ENCODE data around the gene GSTA1.
"Not testable (repeated sequence)": the region's sequence is repeated elsewhere in the genome, so short reads cannot be mapped to it uniquely, and the experiment has no call there.

Gene GSTA1

DNA sequence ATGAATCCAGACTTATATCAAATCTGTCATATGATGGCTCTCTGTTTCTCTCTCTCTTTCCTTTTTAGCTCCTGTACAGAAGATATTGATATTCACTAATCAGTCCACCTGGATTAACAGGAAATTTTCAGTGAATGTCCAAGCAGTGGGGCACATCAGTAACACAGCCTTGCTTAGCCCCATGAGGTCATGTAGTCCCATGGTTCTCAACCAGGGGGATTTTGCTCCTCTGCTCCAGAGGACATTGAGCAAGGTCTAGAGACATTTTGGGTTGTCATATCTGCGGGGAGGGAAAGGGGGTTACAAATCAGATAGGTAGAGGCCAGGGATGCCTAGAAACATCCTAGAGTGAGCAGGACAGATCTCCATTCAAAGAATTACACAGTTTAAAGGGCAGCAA is 810 bp downstream of the GSTA1 start:
- no peak for DNase-seq

DNA sequence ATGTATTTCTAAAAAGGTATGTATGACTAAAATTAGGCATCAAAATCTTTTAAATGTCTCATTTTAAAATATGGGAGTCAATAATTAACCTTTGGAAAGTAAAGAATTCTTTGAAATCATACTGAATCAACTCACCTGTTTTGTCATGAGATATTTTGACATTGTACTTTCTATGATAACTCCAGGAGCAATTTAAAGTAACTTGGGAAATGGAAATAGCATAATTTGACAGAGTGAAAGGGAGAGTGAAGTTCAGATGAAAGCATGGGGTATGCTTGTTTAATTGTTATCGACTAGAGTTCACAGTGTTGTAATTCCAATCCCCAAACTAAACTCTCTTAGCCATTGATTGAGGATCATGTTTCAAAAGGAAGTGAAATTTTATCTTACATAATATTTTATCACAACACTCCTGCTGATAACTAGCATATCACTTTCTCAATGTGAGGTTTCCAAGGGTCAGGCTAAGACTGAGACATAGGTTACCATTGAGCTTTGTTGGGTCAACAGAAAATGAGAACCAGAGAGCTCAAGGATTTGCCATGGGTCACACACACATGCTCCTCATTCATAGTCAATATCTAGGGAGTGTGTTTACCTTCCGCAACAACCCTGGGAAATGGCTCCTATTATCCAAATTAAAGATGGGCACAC is 2.3 kb downstream of the GSTA1 start:
- no peak for DNase-seq

DNA sequence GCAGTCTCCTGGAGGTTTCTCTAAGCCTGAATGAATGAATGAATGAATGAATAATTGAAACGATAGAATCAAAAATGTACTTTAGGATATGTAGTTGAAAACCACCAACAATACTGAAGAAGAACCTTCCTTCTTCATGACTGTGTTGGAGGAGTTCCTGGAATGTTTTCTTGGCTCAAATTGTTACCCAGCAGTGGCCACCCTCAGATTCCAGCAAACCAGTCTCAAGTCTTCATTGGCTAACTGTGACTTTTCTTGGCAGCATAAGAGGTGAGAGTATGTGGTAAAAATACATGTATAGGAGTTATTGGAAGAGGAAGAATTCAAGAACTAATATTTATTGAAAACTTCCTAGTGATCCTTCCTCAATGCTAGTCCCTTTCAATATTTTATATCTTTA is 4.3 kb downstream of the GSTA1 start:
- DNase-seq, result not testable (repeated sequence)

DNA sequence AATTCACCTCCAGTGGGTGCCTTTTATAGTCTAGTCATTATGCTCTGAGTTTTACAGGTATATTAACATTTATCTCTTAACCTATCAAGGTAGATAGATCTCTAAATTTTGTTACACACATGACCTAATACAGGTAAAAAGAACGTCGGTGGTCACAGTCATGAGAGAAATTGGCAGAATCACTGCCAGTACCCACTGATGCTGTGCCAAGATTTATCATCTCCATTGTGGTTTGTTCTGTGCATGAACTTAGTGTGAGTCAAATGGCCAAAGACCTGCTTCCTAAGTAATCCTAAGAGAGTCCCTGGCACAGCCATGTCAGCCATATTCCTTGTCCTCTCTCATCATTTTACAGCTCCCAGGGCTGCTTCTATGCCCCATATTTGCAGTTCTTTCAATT is 9.2 kb downstream of the GSTA1 start:
- not testable (repeated sequence) for DNase-seq

DNA sequence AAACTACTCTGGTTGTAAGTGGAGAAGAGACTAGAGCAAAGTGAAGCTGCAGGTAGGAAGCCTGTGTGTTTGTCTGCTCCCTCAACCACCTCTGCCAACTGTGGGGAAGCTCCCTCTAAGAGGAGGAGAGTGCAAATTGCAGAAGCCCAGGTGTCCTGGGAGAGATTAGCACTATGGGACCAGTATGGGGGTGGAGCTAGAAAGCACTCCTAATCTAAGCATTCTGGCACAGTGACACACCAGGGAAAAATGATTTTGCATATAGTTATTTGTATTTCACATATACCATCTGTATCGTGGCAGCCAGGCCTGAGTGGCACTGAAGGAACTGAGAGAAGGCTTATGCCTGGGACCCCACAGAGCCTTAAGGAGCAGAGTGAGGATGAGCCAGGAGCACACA is 12.8 kb downstream of the GSTA1 start:
- no peak for DNase-seq

DNA sequence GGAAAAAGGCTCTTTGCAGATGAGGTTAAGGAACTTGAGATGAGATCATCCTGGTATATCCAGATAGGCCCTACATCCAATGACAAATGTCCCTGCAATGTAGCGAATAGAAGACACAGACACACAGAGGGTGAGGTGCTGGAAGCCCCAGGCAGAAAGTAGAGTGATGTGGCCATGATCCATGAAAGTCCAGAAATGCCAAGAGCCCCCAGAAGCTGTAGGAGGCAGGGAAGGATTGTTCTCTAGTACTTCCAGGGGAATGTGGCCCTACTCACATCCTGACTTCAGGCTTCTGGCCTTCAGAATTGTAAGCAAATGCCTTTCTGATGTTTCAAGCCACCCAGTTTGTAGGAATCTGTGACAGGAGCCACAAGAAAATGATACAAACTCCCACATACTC is 14.0 kb downstream of the GSTA1 start:
- DNase-seq, result not testable (repeated sequence)

DNA sequence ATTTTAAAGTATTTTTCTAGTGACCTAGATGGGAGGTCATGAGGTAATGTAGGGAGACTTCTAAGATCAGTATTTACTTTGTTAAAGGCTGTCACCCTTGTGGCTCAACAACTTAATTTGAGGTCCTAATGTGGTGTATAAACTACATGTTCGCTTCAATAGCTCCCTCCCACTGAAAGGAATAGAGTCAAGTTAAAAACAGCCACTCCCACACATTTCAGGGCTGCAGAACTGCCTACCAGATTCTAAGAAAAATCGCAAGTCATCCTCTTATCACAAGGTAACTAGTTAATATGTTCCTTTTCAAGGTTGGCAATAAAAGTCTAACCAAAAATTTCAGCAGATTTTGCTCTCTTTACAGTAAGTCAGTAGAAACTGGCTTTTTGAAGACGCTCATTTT is 15.1 kb downstream of the GSTA1 start:
- DNase-seq, result no peak

DNA sequence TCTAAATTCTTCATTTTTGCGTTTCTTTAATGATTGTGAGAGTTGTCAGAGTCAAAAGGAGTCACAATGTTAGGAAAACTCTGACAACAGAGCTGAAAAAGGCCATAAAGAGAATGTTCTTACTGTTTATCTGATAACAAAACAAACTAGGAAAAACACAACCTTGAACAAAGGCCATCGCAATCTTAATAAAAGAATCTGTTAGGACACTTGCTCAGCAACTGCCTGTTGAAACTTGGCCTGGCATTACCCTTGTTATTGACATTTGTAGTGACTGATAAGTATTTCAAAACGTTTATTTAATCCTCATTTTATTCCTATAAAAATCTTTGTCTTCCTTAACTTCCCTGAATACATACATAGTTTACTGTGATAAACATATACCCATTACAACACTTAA is 15.7 kb downstream of the GSTA1 start:
- DNase-seq, result no peak

DNA sequence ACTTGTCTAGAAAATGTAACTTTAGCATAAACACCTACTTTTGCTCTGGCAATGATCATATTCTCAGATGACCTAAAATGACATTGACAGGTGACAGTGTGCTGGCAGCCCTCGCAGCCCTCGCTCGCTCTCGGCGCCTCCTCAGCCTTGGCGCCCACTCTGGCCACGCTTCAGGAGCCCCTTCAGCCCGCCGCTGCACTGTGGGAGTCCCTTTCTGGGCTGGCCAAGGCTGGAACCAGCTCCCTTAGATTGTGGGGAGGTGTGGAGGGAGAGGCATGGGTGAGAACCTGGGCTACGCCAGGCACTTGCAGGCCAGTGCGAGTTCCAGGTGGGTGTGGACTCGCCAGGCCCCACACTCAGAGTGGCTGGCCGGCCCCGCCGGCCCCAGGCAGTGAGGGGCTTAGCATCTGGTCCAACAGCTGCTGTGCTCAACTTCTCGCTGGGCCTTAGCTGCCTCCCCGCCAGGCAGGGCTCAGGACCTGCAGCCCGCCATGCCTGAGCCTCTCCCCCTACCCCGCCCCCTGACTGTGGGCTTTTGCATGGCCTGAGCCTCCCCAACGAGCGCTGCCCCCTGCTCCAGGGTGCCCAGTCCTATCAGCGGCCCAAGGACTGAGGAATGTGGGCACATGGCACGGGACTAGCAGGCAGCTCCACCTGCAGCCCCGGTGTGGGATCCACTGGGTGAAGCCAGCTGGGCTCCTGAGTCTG is 17.2 kb downstream of the GSTA1 start:
- no peak for DNase-seq

DNA sequence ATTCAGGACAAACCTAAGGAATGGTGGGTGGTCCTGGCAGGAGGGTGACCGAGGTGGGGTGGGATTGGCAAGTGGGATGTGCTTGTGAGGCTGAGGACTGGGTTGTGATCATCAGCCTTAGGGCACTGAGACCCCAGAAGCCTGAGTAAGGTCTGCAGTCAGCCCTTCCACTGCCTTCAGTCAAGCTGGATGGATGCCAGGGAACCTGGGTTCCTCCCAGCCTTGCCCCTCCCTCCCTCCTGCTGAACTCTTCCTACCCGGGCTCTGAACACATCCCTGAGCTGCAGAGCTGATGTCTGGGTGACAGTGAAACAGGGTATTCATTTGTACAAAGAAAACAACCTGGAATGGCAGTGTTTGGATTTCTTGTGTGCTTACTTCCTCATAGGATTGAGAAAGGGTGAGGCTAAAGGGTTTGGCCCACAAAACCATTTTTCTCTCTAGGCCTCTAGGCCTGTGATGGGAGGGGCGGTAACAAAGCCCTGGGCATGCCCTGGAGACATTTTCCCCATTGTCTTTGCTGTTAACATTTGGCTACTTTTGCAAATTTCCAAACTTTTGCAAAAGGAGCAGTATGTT is 20.8 kb downstream of the GSTA1 start:
- DNase-seq, result not testable (repeated sequence)

DNA sequence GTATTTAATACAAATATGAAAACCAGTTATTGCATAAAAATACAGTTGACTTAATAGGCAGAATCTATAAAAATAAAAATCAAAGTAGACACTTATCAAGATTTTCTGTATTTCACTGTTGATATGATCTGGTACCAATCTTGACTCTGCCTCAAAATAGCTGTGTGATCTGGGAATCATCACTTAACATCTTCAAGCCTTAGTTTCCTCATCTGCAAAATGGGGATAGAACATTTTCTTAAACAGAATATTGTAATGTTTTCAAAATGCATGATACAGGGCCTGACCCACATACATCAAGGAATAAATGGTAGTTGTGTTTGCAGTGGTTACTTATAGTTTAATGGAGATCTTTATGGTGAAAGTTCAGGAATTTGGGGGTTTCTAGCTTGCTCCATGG is 21.4 kb downstream of the GSTA1 start:
- not testable (repeated sequence) for DNase-seq

DNA sequence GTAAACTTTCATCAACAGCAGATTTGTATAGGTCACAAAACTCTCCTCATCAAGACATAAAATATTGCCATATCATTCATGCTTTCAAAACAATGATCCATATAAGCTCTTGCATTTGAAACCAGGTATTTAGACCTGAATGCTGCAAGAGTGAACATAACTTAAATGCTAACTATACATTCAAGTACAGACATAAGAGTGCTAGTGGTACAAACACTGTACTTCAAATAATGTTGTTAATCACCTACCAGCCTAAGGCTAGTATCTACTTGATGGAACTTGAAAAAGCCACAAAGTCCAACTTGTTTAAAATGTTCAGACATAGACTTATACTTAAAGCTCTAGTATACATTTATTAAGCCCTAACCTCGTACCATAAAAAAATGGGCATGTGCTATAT is 24.4 kb downstream of the GSTA1 start:
- no peak for DNase-seq

DNA sequence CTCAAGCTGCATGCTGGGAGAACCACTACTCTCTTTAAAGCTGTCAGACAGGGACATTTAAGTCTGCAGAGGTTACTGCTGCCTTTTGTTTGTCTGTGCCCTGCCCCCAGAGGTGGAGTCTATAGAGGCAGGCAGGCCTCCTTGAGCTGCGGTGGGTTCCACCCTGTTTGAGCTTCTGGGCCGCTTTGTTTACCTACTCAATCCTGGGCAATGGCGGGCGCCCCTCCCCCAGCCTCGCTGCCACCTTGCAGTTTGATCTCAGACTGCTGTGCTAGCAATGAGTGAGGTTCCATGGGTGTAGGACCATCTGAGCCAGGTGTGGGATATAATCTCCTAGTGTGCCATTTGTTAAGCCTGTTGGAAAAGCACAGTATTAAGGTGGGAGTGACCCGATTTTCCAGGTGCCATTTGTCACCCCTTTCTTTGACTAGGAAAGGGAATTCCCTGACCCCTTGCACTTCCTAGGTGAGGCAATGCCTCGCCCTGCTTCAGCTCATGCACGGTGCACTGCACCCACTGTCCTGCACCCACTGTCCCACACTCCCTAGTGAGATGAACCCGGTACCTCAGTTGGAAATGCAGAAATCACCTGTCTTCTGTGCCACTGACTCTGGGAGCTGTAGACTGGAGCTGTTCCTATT is 26.8 kb downstream of the GSTA1 start:
- DNase-seq, result peak; percentile 37 to 49

DNA sequence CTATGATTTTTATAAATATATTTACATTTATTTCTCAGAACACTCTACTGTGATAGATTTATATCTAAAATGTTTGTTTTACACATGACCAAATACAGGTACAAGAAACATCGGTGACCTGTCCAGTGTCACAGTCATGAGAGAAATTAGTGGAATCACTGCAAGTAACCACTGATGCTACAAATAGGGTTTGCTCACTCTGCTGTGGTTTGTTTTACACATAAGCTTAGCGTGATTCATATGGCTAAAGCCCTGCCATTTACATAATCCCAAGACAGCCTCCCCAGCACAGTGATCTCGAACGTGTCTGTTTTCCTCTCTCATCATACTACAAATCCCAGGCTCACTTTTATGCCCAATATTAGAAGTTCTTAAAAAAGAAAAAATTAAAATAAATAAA is 34.2 kb downstream of the GSTA1 start:
- DNase-seq, result not testable (repeated sequence)

DNA sequence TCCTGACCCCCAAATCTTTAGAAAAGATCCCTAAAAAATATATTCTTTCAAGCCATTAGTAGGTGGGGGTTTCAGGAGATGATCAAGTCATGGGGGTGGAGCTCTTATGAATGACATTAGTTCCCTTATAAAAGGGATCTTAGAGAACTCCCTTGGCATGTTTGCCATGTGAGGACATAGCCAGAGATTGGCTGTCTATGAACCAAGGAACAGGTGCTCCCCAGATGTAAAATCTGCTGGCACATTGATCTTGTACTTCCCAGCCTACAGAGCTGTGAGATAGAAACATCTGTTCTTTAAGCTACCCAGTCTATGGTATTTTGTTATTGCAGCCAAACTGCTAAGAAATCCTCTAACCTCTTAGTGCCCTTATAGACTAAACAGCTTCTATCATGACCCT is 36.0 kb downstream of the GSTA1 start:
- not testable (repeated sequence) for DNase-seq

DNA sequence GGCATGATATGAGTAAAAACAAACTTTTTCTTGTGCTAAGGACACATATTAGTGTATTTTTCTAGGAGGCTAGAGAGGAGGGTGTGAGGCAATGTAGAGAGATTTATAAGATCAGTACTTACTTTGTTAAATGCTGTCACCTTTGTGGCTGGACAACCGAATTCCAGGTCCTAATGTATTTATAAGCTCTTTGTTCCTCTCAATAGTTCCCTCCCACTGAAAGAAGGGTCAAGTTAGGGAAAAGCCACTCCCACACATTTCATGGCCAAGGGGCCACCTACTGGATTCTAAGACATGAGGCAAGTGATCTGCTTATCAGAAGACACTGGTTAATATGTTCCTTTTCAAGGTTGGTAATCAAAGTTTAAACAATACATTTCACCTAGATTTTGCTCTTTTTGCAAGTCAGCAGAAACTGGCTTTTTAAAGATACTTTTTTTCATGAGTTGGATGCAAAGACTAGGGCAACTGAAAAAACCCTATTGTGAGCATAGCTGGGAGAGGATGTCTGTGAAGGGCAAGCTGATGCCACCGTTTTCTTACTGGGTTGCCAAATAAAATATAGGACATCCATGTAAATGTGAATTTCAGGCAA is 40.2 kb downstream of the GSTA1 start, which contains the start of gene GSTA2:
Gene GSTA2 (minus strand): TSS at position 154 of the 595 bp plus-strand sequence. CDS start 5,528 bp downstream, outside the sequence.
- DNase-seq, result not testable (repeated sequence)

DNA sequence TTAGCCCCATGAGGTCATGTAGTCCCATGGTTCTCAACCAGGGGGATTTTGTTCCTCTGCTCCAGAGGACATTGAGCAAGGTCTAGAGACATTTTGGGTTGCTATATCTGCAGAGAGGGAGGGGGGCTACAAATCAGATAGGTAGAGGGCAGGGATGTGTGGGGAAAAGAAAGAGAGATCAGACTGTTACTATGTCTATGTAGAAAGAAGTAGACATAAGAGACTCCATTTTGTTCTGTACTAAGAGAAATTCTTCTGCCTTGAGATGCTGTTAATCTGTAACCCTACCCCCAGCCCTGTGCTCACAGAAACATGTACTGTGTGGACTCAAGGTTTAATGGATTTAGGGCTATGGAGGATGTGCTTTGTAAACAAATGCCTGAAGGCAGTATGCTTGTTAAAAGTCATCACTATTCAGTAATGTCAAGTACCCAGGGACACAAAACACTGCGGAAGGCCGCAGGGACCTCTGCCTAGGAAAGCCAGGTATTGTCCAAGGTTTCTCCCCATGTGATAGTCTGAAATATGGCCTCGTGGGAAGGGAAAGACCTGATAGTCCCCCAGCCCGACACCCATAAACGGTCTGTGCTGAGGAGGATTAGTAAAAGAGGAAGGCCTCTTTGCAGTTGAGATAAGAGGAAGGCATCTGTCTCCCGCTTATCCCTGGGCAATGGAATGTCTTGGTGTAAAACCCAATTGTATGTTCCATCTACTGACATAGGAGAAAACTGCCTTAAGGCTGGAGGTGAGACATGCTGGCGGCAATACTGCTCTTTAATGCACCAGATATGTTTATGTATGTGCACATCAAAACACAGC is 41.7 kb downstream of the GSTA1 start:
- DNase-seq, result not testable (repeated sequence)

DNA sequence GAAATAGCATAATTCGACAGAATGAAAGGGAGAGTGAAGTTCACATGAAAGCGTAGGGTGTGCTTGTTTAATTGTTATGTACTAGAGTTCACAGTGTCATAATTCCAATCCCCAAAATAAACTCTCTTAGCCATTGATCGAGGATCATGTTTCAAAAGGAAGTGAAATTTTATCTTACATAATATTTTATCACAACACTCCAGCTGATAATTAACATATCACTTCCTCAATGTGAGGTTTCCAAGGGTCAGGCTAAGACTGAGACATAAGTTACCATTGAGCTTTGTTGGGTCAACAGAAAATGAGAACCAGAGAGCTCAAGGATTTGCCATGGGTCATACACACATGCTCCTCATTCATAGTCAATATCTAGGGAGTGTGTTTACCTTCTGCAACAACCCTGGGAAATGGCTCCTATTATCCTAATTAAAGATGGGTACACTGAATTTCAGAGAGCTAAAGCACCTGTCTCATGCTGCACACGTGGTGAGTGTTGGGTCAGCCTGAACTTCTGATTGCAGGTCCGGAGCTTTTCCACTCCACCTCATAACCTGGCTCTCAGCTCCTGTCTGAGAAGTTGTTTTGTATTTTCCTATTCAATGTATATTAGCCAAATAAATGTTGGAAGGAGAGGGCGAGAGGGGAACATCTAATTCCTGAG is 43.4 kb downstream of the GSTA1 start:
- DNase-seq, result no peak

DNA sequence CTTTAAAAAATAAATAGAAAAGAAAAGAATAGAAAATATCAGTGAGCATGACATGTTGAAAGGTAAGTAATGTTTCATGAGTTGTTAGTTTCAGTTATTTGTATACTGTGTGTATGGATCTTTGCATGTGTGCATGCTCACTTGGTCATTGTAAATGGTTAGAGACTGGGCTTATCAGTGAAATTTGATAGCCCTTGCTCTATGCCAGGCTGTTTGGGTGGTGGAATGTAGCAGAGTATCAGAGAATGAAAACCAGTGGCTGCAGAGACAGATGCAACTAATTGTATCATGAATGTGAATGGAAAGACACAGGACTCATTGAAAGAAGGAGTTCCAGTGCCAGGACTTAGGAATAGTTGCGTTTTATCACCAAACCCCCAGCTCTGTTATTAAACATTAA is 44.5 kb downstream of the GSTA1 start:
- DNase-seq, result no peak

DNA sequence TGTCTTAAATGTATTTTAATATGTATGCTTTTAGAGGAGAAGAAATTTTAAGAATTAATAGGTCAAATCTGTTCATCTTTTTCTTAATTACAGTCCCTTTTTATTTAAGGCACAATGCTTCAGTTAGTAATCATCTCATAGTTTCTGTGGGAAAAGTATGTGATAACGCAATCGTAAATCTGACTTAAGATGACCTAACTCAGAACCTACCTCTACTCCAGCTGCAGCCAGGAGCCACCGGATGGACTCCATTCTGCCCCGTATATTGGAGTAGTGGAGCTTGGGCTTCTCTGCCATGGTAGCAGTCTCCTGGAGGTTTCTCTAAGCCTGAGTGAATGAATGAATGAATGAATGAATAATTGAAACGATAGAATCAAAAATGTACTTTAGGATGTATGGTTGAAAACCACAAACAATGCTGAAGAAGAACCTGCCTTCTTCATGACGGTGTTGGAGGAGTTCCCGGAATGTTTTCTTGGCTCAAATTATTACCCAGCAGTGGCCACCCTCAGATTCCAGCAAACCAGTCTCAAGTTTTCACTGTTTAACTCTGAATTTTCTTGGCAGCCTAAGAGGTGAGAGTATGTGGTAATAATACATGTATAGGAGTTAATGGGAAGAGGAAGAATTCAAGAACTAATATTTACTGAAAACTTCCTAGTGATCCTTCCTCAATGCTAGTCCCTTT is 45.8 kb downstream of the GSTA1 start:
- DNase-seq, result not testable (repeated sequence)

DNA sequence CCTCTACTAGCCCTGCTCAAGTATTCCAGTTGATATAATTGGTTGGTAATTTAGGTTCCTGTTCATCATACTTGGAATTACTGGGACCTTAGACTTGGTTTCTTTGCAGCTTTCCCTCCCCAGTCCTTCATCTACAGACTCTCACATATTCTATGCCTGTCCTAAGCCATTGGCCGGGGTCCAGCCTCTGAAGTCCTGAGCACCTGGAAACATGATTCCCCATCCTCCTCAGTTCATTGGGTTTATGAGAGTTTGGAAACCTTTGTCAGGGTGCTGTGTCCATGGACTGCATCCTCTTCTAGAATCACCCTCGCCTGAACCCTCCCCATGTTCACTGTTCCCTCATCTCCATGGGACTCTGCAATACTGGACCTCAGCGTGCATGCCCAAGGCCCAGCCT is 49.2 kb downstream of the GSTA1 start:
- DNase-seq, result no peak
